IMR-90 (cell line): ENCODE data around the gene GPA33. TPM values are rescaled to one million over a fixed set of nuclear protein-coding genes. Genes with fewer than 3 reads are reported as not detected.

Experiments
- ATAC-seq: fragments of 200-7000 bp; cut with Tn5 transposase; 2 replicates; pipeline ENCODE4 v1.9.1; 2020; ENCODE audit warnings: low read depth, mild to moderate bottlenecking, moderate library complexity
- BruUV-seq: library from RNA; stranded (reverse); fragments of 400-500 nt; replicated peaks from 2 replicates; lab custom pipeline; 2021; lab: Mats Ljungman, UMichigan
- CTCF ChIA-PET: fragments of 300-600 bp; formaldehyde crosslinking; extraction: SDS; loops from one replicate; lab custom pipeline; 2021; ENCODE audit warnings: antibody characterized with exemption; lab: Yijun Ruan, JAX
- POLR2A ChIA-PET: fragments of 300-600 bp; sonication (Branson Sonifier 250); formaldehyde crosslinking; loops from one replicate; lab custom pipeline; 2022; ENCODE audit warnings: antibody characterized with exemption; ENCODE audit not compliant: unreplicated experiment; lab: Charles Lee
- DNase-seq: peaks from one replicate; pipeline ENCODE4 v3.0.0; 2013
- H2AFZ ChIP-seq: replicated peaks from 2 replicates; pipeline ENCODE3; 2013; ENCODE audit warnings: low read length, mild to moderate bottlenecking; ENCODE audit not compliant: poor library complexity
- H2AK5ac ChIP-seq: 2 replicates; pipeline ENCODE4 v1.6.1; 2013; ENCODE audit warnings: low read depth, low read length, inconsistent platforms
- H2AK9ac ChIP-seq: replicated peaks from 2 replicates; pipeline ENCODE3; 2013; ENCODE audit warnings: mild to moderate bottlenecking, low read depth, low read length, moderate library complexity; ENCODE audit not compliant: poor library complexity
- H2BK120ac ChIP-seq: 2 replicates; pipeline ENCODE4 v1.6.1; 2013; ENCODE audit warnings: low read depth, low read length, inconsistent platforms
- H2BK15ac ChIP-seq: 3 replicates; pipeline ENCODE4 v1.6.1; 2013; ENCODE audit warnings: low read depth, low read length, inconsistent platforms
- H2BK20ac ChIP-seq: 2 replicates; pipeline ENCODE4 v1.6.1; 2013; ENCODE audit warnings: low read depth, mild to moderate bottlenecking, inconsistent platforms, low read length, moderate library complexity
- H2BK5ac ChIP-seq: 2 replicates; pipeline ENCODE4 v1.6.1; 2013; ENCODE audit warnings: mild to moderate bottlenecking, low read depth, low read length, inconsistent platforms; ENCODE audit not compliant: poor library complexity, severe bottlenecking
- H3K14ac ChIP-seq: replicated peaks from 2 replicates; pipeline ENCODE4 v1.6.1; 2013; ENCODE audit warnings: low read depth, low read length, inconsistent platforms
- H3K18ac ChIP-seq: 2 replicates; pipeline ENCODE4 v1.6.1; 2013; ENCODE audit warnings: low read depth, low read length, control low read depth
- H3K23ac ChIP-seq: 2 replicates; pipeline ENCODE4 v1.6.1; 2013; ENCODE audit warnings: low read depth, low read length, inconsistent platforms
- H3K27ac ChIP-seq: 2 replicates; pipeline ENCODE4 v1.5.1; 2013; ENCODE audit warnings: mild to moderate bottlenecking, control low read depth, low read length; ENCODE audit not compliant: insufficient read depth
- H3K27me3 ChIP-seq: 2 replicates; pipeline ENCODE4 v1.6.1; 2013; ENCODE audit warnings: low read length; ENCODE audit not compliant: control insufficient read depth, insufficient read depth
- H3K36me3 ChIP-seq: 2 replicates; pipeline ENCODE4 v1.6.1; 2013; ENCODE audit warnings: low read length, mixed read lengths; ENCODE audit not compliant: control insufficient read depth, insufficient read depth
- H3K4ac ChIP-seq: 2 replicates; pipeline ENCODE4 v1.6.1; 2013; ENCODE audit warnings: low read depth, low read length, inconsistent platforms
- H3K4me1 ChIP-seq: 2 replicates; pipeline ENCODE4 v1.6.1; 2013; ENCODE audit warnings: low read length, mixed read lengths; ENCODE audit not compliant: control insufficient read depth, insufficient read depth
- H3K4me2 ChIP-seq: 2 replicates; pipeline ENCODE4 v1.6.1; 2013; ENCODE audit warnings: low read depth, mild to moderate bottlenecking, control low read depth, low read length, moderate library complexity
- H3K4me3 ChIP-seq: 2 replicates; pipeline ENCODE4 v1.5.1; 2013; ENCODE audit warnings: low read depth, mild to moderate bottlenecking, control low read depth, low read length, moderate library complexity; ENCODE audit not compliant: insufficient read depth
- H3K56ac ChIP-seq: 2 replicates; pipeline ENCODE4 v1.6.1; 2013; ENCODE audit warnings: low read length, inconsistent platforms; ENCODE audit not compliant: insufficient read depth; ENCODE audit errors: extremely low read depth
- H3K79me1 ChIP-seq, 2 experiments: 2 replicates each; pipeline ENCODE4 v1.6.1; 2013; ENCODE audit warnings: low read length in 2 of 2, inconsistent platforms in 1 of 2, low read depth in 1 of 2
- H3K9ac ChIP-seq: 2 replicates; pipeline ENCODE4 v1.6.1; 2013; ENCODE audit warnings: low read depth, low read length, control low read depth
- H3K9me1 ChIP-seq: 2 replicates; pipeline ENCODE4 v1.6.1; 2013; ENCODE audit warnings: low read length, inconsistent platforms; ENCODE audit not compliant: insufficient read depth
- H3K9me3 ChIP-seq: 2 replicates; pipeline ENCODE4 v1.6.1; 2013; ENCODE audit warnings: low read length; ENCODE audit not compliant: control insufficient read depth, insufficient read depth
- H4K20me1 ChIP-seq: 2 replicates; pipeline ENCODE4 v1.6.1; 2013; ENCODE audit warnings: low read length, inconsistent platforms; ENCODE audit not compliant: insufficient read depth
- H4K5ac ChIP-seq: 2 replicates; pipeline ENCODE4 v1.6.1; 2013; ENCODE audit warnings: mild to moderate bottlenecking, low read depth, low read length, control low read depth
- H4K8ac ChIP-seq, 2 experiments: 2 replicates each; pipeline ENCODE4 v1.6.1; 2013; ENCODE audit warnings: low read depth in 2 of 2, low read length in 2 of 2, control low read depth in 1 of 2, inconsistent platforms in 1 of 2
- H4K91ac ChIP-seq: 2 replicates; pipeline ENCODE4 v1.6.1; 2013; ENCODE audit warnings: low read depth, low read length, inconsistent platforms; ENCODE audit not compliant: insufficient read depth
- CEBPB ChIP-seq: IDR thresholded peaks from 2 replicates; pipeline ENCODE4 v1.6.1; 2012; ENCODE audit warnings: low read depth, low read length, improper control_type of control experiment
- ELK1 ChIP-seq: fragments of 150-350 bp; IDR thresholded peaks from 2 replicates; pipeline ENCODE4 v1.6.1; 2016; ENCODE audit warnings: low read depth, mild to moderate bottlenecking, low read length, moderate library complexity, borderline replicate concordance
- WGBS, 2 experiments: methylation state at CpG; one replicate each; pipeline versions ENCODE4 v1.1.5 to v1.1.7; 2013; ENCODE audit warnings: missing lambda C conversion rate in 2 of 2; ENCODE audit not compliant: insufficient read length in 1 of 2; ENCODE audit errors: extremely low coverage in 2 of 2; 5-methylcytosine and 5-hydroxymethylcytosine counted together
- dilution Hi-C: fragments of 300-500 bp; cut with HindIII; formaldehyde crosslinking; loops from one replicate; pipeline ENCODE4 v1.14.3; 2018; ENCODE audit warnings: low sequenced_read_pairs; ENCODE audit not compliant: unreplicated experiment
- in situ Hi-C: fragments of 300-500 bp; cut with MboI; formaldehyde crosslinking; loops from 3 replicates; pipeline ENCODE4 v1.14.3; 2019; ENCODE audit warnings: low sequenced_read_pairs, inconsistent platforms, mixed read lengths
- intact Hi-C: fragments of 100-400 bp; cut with micrococcal nuclease; formaldehyde crosslinking; loops from 2 replicates; pipeline ENCODE4 v1.10.0; 2022
- polyA plus RNA-seq, 3 experiments: library from polyadenylated mRNA; depleted of rRNA; stranded (reverse); fragments of >200 nt; gene quantifications; 2 replicates each; pipeline ENCODE4 v1.2.3, GENCODE V29; 2012; ENCODE audit warnings: low replicate concordance in 1 of 3
- total RNA-seq: library from RNA; depleted of rRNA; stranded (reverse); fragments of >200 nt; gene quantifications from 2 replicates; pipeline ENCODE4 v1.2.3, GENCODE V29; 2012

GPA33 gene
- total and polyA plus RNA-seq, 2 of the 4 experiments (the other 2 are of a cell fraction) = not detected

GRCh38 chr1:167119696-167120095 lies 29.5 kb upstream of the GPA33 start:
- Histone ChIP-seq H3K4ac (no peak overlapping the region), H2BK120ac (no peak overlapping the region), H3K4me1 (no peaks in the 10 kb centered on the region), H4K91ac (no peak overlapping the region), H2BK15ac (no peak overlapping the region), H2BK5ac (no peak overlapping the region), H2AK9ac (no peak overlapping the region), H4K5ac (no peak overlapping the region), H2AFZ (no peak overlapping the region), H3K4me2 (no peak overlapping the region), H3K14ac (no peak overlapping the region), H4K8ac (no peak overlapping the region), H3K27me3 (peaks cover 9% of the 10 kb centered on the region), H3K9me1 (no peaks in the 10 kb centered on the region), H3K79me1 (no peaks in the 10 kb centered on the region), H3K9me3 (no peaks in the 10 kb centered on the region), H2AK5ac (no peak overlapping the region), H3K27ac (no peak overlapping the region), H4K20me1 (no peaks in the 10 kb centered on the region), H3K18ac (no peak overlapping the region), H3K36me3 (no peaks in the 10 kb centered on the region), H3K23ac (no peak overlapping the region), H3K56ac (no peak overlapping the region), H3K9ac (no peak overlapping the region), H2BK20ac (no peak overlapping the region), H3K4me3 (no peak overlapping the region)
- WGBS, 2 experiments = 83% methylated on average over 1 of the region's 3 CpGs; no CpG with 5 or more reads in 1 of the 2 experiments
- intact Hi-C loops (no loop called here), in situ Hi-C loops (no loop called here), dilution Hi-C loops (no loop called here)
- no peak for DNase-seq
- CTCF ChIA-PET = no interaction called here
- TF ChIP-seq ELK1 = no peak
- TF ChIP-seq CEBPB = no peak
- ATAC-seq = no peak
- POLR2A ChIA-PET = no interaction called here
- no TSS peak for BruUV-seq
